Hepatocyte (in vitro differentiated cells): ENCODE measurements around the gene MPV17.
A peak's percentile ranks its signal among the peaks of the same experiment; 100 is the strongest.

Experiments used
- EZH2 ChIP-seq: fragments of 200-600 bp; sonication (generic); IDR thresholded peaks from 2 replicates; pipeline ENCODE4 v1.6.1; 2016; ENCODE audit warnings: antibody characterized with exemption, mild to moderate bottlenecking, borderline replicate concordance
- EZH2phosphoT487 ChIP-seq: fragments of 200-600 bp; sonication (generic); IDR thresholded peaks from one replicate; pipeline ENCODE4 v1.6.1; 2018; ENCODE audit warnings: antibody characterized with exemption, mild to moderate bottlenecking, low read depth, moderate library complexity; ENCODE audit not compliant: unreplicated experiment, severe bottlenecking
- TF ChIP-seq, protein P1 (sequence below): fragments of 200-600 bp; sonication (generic); IDR thresholded peaks from 2 replicates; pipeline ENCODE4 v1.5.1; 2016; ENCODE audit warnings: antibody characterized with exemption, mild to moderate bottlenecking; ENCODE audit not compliant: poor library complexity

DNA sequence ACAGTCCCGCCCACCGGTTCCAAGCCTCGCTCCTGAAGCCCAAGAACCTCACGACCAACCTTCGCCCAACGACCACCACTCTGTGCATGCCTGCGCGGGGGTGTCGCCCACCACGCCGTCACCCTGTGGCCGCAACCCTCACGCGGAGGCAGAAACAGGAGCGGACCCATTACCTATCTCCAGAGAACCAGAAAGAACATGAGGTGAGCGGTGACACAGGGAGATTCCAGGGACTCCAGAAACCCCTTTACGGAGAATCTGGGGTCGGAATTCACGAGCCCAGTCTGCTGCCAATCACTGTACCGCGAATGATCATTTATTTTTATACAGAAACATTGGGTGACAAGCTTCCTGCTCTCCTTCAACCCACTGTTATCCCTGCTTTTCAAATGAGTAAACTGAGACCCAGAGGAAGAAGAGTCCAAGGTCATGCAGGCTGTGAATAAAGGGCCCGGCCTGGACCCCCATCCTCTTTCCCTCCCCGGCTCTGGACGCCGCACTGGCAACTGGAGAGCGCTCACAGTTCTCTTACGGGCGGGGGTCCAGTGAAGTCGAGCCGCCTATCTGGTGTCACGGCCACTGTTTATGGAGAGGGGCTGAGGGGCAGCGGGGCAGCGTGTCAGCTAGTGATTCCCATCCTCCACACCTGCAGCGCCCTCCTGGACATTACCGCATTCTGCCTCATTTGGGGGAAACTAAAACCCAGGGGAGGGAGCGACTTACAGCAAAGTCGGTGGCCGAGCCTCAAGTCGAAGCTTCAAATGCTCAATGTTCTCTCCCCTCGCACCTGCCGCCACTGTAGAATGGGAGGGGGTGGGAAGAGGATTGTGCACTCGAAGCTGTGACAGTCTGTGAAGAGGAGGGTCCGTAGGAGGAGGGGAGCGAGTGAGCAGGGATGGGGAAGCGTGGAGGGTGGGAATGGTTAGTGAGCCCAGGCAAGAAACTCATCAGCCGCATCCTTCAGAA, 59.3 kb downstream of the MPV17 start:
- TF ChIP-seq, protein P1, sequence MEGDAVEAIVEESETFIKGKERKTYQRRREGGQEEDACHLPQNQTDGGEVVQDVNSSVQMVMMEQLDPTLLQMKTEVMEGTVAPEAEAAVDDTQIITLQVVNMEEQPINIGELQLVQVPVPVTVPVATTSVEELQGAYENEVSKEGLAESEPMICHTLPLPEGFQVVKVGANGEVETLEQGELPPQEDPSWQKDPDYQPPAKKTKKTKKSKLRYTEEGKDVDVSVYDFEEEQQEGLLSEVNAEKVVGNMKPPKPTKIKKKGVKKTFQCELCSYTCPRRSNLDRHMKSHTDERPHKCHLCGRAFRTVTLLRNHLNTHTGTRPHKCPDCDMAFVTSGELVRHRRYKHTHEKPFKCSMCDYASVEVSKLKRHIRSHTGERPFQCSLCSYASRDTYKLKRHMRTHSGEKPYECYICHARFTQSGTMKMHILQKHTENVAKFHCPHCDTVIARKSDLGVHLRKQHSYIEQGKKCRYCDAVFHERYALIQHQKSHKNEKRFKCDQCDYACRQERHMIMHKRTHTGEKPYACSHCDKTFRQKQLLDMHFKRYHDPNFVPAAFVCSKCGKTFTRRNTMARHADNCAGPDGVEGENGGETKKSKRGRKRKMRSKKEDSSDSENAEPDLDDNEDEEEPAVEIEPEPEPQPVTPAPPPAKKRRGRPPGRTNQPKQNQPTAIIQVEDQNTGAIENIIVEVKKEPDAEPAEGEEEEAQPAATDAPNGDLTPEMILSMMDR: no peak
- TF ChIP-seq EZH2: peak; percentile 97
- TF ChIP-seq EZH2phosphoT487: peak; percentile 59
